ENCODE results near the gene DNAAF3.

The DNAAF3 gene

DNA sequence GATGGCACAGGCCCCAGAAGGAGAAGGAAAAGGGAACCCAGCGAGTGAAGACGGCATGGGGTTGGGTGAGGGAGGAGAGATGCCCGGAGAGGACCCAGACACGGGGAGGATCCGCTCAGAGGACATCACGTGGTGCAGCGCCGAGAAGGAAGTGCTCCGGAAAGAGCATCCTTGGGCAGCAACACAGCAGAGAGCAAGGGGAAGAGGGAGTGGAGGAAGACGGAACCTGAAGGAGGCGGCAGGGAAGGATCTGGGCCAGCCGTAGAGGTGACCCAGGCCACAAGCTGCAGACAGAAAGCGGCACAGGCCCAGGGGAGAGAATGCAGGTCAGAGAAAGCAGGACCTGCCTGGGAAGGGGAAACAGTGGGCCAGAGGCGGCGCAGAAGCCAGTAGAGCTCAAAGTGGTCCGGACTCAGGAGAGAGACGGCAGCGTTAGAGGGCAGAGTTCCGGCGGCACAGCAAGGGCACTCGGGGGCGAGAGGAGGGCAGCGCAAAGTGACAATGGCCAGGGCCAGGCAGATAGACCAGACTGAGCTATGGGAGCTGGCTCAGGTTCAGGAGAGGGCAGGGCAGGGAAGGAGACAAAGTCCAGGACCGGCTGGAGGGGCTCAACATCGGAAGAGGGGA, 50.1 kb downstream of the DNAAF3 start:
- DNase-seq (ENCODE audit: low spot score) = peak; percentile 23

DNA sequence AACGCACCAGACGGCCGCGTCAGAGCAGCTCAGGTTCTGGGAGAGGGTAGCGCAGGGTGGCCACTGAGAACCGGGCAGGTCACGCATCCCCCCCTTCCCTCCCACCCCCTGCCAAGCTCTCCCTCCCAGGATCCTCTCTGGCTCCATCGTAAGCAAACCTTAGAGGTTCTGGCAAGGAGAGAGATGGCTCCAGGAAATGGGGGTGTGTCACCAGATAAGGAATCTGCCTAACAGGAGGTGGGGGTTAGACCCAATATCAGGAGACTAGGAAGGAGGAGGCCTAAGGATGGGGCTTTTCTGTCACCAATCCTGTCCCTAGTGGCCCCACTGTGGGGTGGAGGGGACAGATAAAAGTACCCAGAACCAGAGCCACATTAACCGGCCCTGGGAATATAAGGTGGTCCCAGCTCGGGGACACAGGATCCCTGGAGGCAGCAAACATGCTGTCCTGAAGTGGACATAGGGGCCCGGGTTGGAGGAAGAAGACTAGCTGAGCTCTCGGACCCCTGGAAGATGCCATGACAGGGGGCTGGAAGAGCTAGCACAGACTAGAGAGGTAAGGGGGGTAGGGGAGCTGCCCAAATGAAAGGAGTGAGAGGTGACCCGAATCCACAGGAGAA, 50.9 kb downstream of the DNAAF3 start:
- peak; percentile 12 for DNase-seq (ENCODE audit: low spot score)

DNA sequence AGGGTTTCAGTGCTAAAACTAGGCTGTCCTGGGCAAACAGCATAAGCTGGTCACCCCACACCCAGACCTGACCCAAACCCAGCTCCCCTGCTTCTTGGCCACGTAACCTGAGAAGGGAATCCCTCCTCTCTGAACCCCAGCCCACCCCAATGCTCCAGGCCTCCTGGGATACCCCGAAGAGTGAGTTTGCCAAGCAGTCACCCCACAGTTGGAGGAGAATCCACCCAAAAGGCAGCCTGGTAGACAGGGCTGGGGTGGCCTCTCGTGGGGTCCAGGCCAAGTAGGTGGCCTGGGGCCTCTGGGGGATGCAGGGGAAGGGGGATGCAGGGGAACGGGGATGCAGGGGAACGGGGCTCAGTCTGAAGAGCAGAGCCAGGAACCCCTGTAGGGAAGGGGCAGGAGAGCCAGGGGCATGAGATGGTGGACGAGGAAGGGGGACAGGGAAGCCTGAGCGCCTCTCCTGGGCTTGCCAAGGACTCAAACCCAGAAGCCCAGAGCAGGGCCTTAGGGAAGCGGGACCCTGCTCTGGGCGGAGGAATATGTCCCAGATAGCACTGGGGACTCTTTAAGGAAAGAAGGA, 51.8 kb downstream of the DNAAF3 start:
- no peak for DNase-seq (ENCODE audit: low spot score)

DNA sequence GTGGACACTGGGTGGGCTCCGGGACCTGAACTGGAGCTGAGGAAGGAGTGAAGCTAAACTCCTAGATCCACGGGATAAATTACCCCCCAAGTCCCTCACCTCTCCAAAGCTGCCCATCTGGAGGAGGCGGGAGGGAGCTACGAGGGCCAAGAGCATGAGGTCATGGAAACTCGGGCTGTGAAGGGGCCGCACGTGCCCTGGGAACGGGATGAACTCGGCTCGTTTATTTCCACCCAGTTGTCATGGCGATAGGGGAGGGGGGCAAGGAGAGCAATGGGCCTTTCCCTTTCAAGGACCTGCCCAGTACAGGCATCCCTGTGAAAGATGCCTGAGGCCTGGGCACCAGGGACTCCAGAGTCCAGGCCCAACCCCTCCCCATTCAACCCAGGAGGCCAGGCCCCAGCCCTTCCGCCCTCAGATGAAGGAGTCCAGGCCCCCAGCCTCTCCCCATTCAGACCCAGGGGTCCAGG, 52.8 kb downstream of the DNAAF3 start:
- no peak for DNase-seq (ENCODE audit: low spot score)

DNA sequence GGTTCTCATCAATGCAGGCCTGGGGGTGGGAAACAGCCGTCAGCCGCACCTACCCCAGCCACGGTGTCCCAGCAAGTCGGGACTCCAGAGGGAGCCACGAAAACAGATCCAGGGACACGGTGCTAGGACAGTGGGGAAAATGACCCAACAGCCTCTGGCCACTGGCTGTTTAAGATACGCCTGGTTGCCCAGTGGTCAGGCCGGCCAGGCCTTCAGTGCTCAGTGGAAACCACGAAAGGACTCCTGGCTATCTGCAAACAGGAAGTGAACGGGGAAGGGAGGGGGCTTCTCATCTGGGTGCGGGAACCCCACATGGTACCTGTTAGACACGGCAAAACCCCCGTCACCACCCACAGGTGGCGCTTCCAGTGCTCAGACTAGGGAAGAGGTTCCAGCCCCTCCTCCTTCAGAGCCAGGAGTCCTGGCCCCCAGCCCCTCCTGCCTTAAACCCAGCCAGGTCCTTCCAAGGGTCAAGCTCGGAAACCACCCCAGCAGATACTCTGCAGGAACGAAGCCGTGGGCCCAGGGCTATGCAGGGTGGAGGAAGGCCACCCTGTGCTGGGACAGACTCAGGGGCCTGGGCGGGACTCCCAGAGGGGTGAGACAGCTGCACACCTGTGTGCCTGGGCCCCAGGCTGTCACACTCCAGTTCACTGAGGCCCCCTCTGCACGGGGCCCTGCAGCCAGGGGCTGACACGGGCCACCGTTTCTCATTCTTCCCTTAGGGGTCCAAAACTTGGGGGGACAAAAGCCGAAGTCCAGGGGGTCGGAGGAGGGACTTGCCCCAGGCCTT, 53.4 kb downstream of the DNAAF3 start:
- DNase-seq (ENCODE audit: low spot score) = no peak

DNA sequence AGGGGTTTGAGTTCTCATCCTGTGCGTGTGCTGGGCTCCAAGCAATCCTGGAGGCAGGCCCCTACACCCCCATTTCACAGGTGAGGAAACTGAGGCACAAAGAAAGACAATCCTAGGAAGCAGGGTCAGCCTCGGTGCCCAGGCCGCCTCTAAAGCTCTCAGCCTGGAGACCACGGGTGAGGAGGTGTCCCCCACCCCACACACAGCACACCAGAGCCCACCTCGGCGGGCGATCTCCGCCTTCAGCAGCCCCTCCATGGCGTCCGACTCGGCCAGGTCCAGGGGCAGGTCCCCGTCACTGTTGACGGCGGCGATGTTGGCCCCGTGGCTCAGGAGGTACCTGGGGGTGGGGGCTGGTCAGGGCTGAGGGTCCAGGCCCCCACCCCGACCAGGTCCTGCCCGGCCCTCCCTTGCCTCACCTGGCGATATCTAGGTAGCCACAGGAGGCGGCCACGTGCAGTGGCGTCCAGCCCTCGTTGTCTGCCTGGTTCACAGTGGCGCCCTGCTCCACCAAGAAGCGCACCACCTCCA, 54.1 kb downstream of the DNAAF3 start:
- DNase-seq (ENCODE audit: low spot score) = no peak

DNA sequence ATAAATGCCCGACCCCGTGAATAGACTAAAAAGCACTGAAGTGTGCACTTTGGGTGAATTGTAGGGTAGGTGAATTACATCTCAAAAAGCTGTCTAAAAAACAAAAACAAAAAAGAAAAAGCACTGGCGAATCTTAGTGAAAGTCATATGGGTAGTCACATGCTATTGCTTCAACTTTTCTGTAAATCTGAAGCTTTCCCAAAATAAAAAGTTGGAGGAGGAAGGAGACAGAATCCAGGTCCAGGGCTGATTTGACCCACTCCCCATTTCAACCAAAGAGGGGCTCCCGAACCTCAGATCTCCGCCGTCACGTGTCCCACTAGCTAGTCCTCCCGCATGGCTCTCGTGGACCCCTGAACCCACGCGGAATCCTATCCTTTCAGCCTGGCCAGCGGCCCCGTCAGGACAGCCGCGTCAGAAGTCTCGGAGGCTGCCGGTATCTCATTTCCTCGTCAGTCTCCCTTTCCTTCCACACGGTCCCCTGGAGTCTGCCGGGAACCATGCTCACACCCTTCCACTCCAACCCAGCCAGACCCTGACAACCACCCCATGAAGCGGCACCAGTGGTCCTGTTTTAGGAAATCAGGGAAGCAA, 55.1 kb downstream of the DNAAF3 start:
- no peak for DNase-seq (ENCODE audit: low spot score)

DNA sequence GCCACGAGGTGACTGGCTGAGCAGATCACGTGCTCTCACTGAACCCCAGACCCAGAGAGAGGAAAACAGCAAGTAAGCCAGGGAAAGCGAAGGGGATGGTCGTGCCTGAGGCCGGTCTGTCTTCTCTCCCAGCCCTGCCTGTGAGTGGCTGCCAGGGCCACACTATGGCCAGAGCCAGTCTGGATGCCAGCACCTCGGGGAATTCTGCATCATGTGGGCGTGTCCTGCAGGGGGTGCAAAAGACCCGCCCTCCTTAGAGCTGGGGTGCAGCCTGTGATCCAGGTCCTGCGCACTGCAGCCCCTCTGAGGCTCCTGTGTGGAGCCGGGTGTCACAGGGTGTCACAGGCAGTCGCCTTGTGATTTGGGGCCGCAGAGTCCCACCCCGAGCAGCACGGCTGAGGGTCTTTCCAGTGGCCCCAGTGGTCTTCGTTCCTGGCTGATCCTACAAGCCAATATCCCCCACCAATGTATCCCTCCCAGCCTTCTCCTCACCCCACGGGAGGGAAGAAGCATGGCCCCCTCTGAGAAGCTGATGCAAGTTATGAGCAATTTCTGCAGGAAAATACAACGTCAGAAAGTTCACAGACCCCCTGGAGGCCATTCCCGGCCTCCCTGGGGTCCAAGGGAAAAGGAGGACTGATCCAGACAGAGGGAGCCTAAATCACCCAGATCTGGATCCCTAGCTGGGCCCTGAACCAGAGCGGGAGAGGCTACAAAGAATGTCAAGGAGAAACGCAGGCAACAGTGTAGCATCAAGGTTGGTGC, 56.7 kb downstream of the DNAAF3 start:
- no peak for DNase-seq (ENCODE audit: low spot score)

Data from hematopoietic multipotent progenitor cell treated with erythropoietin and hydrocortisone succinate and interleukin-3 and kit ligand, for 15 days (in vitro differentiated cells).